Right lobe of liver (tissue), 4 donors: ENCODE data around the gene KCNT2.

Experiments
- POLR2A ChIP-seq: fragments of 450-650 bp; IDR thresholded peaks from one replicate; pipeline ENCODE4 v1.6.1; 2017; ENCODE audit warnings: antibody characterized with exemption, mild to moderate bottlenecking
- TF ChIP-seq, protein P1 (sequence below), 4 donors: fragments of 200-600 bp in 3 of 4; fragments of 450-650 bp in 1 of 4; IDR thresholded peaks; one replicate each; pipeline versions ENCODE4 v1.5.1 to v1.8.0; 2016 to 2022; ENCODE audit warnings: antibody characterized with exemption in 4 of 4, mild to moderate bottlenecking in 2 of 4
- donor health status: DM: no; HTN: no; CAD: no.
- donor health status: DM: no; HTN: no; CAD: no.
- donor health status: DM: no; HTN: yes; CAD: no.

DNA sequence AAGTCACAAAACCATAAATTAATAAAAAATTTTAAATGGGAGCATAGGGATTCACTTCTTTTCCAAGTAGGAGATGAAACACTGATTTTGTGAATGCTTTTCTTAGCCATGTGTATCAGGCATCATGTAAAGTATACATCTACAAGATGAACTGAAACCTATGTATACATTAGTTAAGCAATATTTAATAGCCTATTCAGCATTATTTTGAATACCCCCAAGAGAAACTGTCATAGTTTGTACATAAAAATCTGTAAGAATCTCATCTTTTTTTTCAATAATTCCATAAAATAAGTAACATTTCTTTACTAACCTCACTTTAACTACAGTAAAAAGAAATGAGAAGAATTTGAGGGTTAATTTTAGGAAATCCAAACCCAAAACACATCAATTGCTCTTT, 348.0 kb downstream of the KCNT2 start:
- TF ChIP-seq, protein P1, sequence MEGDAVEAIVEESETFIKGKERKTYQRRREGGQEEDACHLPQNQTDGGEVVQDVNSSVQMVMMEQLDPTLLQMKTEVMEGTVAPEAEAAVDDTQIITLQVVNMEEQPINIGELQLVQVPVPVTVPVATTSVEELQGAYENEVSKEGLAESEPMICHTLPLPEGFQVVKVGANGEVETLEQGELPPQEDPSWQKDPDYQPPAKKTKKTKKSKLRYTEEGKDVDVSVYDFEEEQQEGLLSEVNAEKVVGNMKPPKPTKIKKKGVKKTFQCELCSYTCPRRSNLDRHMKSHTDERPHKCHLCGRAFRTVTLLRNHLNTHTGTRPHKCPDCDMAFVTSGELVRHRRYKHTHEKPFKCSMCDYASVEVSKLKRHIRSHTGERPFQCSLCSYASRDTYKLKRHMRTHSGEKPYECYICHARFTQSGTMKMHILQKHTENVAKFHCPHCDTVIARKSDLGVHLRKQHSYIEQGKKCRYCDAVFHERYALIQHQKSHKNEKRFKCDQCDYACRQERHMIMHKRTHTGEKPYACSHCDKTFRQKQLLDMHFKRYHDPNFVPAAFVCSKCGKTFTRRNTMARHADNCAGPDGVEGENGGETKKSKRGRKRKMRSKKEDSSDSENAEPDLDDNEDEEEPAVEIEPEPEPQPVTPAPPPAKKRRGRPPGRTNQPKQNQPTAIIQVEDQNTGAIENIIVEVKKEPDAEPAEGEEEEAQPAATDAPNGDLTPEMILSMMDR (IDR thresholded peaks at IDR 0.05): no peak
- TF ChIP-seq POLR2A: no peak
